OCI-LY1 (cell line): ENCODE data around the gene RALGPS1.

ENCODE experiments used
- H2AFZ ChIP-seq: fragments of 200-600 bp; sonication (generic), shearing (Covaris generic); 2 replicates; pipeline ENCODE4 v1.6.0; 2014; ENCODE audit warnings: antibody characterized with exemption, mild to moderate bottlenecking, low read length
- H3F3A ChIP-seq: fragments of 200-600 bp; sonication (generic), shearing (Covaris generic); 2 replicates; pipeline ENCODE4 v1.6.0; 2014; ENCODE audit warnings: mild to moderate bottlenecking, antibody characterized with exemption, low read length, moderate library complexity; ENCODE audit not compliant: insufficient read depth
- H3K27ac ChIP-seq: fragments of 200-600 bp; sonication (generic); 2 replicates; pipeline ENCODE4 v1.5.1; 2014; ENCODE audit warnings: low read length, mixed run types, mild to moderate bottlenecking, low read depth; ENCODE audit not compliant: poor library complexity, severe bottlenecking
- H3K27me3 ChIP-seq: fragments of 200-600 bp; sonication (generic); 2 replicates; pipeline ENCODE4 v1.6.0; 2014; ENCODE audit warnings: antibody characterized with exemption, mild to moderate bottlenecking, low read length, moderate library complexity; ENCODE audit not compliant: insufficient read depth
- H3K36me3 ChIP-seq: fragments of 200-600 bp; sonication (generic); 2 replicates; pipeline ENCODE4 v1.6.1; 2014; ENCODE audit warnings: mild to moderate bottlenecking, antibody characterized with exemption, low read length, moderate library complexity, mixed read lengths; ENCODE audit not compliant: insufficient read depth
- H3K4me1 ChIP-seq: fragments of 200-600 bp; sonication (generic); 2 replicates; pipeline ENCODE4 v1.5.1; 2014; ENCODE audit warnings: mild to moderate bottlenecking, low read length, moderate library complexity; ENCODE audit not compliant: insufficient read depth, severe bottlenecking
- H3K4me2 ChIP-seq: fragments of 200-600 bp; sonication (generic), shearing (Covaris generic); 2 replicates; pipeline ENCODE4 v1.6.1; 2014; ENCODE audit warnings: low read length
- H3K4me3 ChIP-seq: fragments of 200-600 bp; sonication (generic); 2 replicates; pipeline ENCODE4 v1.5.1; 2014; ENCODE audit warnings: low read length, low read depth, mild to moderate bottlenecking, mixed read lengths; ENCODE audit not compliant: poor library complexity, severe bottlenecking
- H3K79me2 ChIP-seq: fragments of 200-600 bp; shearing (Covaris generic); 2 replicates; pipeline ENCODE4 v1.6.1; 2016; ENCODE audit warnings: mixed run types, low read length, mixed read lengths; ENCODE audit not compliant: insufficient read depth
- H3K9ac ChIP-seq: fragments of 200-600 bp; sonication (generic), shearing (Covaris generic); 2 replicates; pipeline ENCODE4 v1.6.1; 2014; ENCODE audit warnings: mild to moderate bottlenecking, low read length, mixed read lengths
- H3K9me2 ChIP-seq: fragments of 200-600 bp; sonication (generic), shearing (Covaris generic); 2 replicates; pipeline ENCODE4 v1.6.1; 2014; ENCODE audit warnings: low read depth, mild to moderate bottlenecking, low read length, mixed read lengths
- H3K9me3 ChIP-seq: fragments of 200-600 bp; shearing (Covaris generic); 2 replicates; pipeline ENCODE4 v1.6.1; 2014; ENCODE audit warnings: low read length, mixed read lengths
- H4K20me1 ChIP-seq: fragments of 200-600 bp; sonication (generic), shearing (Covaris generic); 2 replicates; pipeline ENCODE4 v1.6.0; 2016; ENCODE audit warnings: mild to moderate bottlenecking, low read length; ENCODE audit not compliant: insufficient read depth
- EZH2 ChIP-seq: fragments of 200-600 bp; sonication (generic), shearing (Covaris generic); IDR thresholded peaks from 2 replicates; pipeline ENCODE4 v1.8.0; 2017; ENCODE audit warnings: borderline replicate concordance, mixed run types, mild to moderate bottlenecking, antibody characterized with exemption, low read length, moderate library complexity, mixed read lengths
- TF ChIP-seq, protein P1 (sequence below): fragments of 200-600 bp; sonication (generic), shearing (Covaris generic); IDR thresholded peaks from 2 replicates; pipeline ENCODE4 v1.5.1; 2017; ENCODE audit warnings: mild to moderate bottlenecking, antibody characterized with exemption, low read length, moderate library complexity, mixed read lengths

RALGPS1 gene

DNA sequence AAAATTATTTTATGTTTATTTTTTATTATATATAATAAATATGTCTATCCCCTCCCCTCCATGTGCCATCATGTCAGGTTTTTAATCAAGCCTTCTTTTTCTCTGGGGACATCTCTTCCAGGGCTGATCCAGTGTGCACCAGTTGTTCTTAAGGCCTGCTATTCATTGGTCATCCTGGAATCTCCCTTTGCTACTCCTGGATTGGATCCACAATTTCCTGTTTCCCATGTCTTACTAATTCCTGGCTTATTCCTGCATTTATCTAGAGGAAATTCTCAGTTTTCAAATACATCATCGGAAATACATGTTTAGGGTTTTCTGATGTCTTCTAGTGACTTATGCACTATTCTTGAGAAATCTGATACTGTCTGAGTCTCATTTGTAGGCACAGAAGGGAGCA is 151.0 kb downstream of the RALGPS1 start:
- H3K27ac ChIP-seq: no peak overlapping the region
- H3K4me3 ChIP-seq: no peak overlapping the region
- H2AFZ ChIP-seq: no peak overlapping the region
- H3K4me2 ChIP-seq: no peak overlapping the region
- H3K9me2 ChIP-seq: no peaks in the 10 kb centered on the region
- H3K9me3 ChIP-seq: no peaks in the 10 kb centered on the region
- H3F3A ChIP-seq: no peaks in the 10 kb centered on the region
- H3K9ac ChIP-seq: no peak overlapping the region
- no peaks in the 10 kb centered on the region for H3K36me3 ChIP-seq
- TF ChIP-seq EZH2: no peak
- TF ChIP-seq, protein P1, sequence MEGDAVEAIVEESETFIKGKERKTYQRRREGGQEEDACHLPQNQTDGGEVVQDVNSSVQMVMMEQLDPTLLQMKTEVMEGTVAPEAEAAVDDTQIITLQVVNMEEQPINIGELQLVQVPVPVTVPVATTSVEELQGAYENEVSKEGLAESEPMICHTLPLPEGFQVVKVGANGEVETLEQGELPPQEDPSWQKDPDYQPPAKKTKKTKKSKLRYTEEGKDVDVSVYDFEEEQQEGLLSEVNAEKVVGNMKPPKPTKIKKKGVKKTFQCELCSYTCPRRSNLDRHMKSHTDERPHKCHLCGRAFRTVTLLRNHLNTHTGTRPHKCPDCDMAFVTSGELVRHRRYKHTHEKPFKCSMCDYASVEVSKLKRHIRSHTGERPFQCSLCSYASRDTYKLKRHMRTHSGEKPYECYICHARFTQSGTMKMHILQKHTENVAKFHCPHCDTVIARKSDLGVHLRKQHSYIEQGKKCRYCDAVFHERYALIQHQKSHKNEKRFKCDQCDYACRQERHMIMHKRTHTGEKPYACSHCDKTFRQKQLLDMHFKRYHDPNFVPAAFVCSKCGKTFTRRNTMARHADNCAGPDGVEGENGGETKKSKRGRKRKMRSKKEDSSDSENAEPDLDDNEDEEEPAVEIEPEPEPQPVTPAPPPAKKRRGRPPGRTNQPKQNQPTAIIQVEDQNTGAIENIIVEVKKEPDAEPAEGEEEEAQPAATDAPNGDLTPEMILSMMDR: no peak
- no peaks in the 10 kb centered on the region for H4K20me1 ChIP-seq
- H3K27me3 ChIP-seq: no peaks in the 10 kb centered on the region
- no peaks in the 10 kb centered on the region for H3K4me1 ChIP-seq
- H3K79me2 ChIP-seq: no peaks in the 10 kb centered on the region

DNA sequence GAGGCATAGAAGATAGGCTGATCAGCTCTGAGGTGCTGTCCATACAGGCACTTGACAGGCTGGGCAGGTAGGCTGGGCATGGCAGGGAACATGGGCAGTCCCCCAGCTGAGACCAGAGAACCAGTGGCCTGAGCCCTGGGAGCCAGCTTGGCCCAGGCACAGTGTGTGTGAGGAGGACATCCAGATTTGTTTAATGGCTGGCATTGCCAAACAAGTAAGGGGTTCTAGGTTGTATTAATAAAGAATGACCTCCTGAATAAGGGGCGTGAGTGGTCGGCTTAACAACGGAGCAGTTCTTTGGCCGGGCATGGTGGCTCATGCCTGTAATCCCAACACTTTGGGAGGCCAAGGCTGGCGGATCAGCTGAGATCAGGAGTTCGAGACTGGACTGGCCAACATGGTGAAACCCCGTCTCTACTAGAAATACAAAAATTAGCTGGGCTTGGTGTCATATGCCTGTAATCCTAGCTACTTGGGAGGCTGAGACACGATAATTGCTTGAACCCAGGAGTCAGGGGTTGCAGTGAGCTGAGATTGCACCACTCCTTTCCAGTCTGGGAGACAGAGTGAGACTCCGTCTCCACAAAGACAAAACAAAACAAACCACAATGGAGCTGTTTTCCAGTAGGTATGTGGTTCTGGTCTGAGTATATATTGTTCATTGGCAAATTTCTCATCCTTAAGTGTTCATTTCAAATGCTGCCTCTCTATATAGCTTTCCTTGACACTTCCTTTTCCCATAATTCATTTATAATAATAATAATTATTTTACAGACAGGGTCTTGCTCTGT is 151.7 kb downstream of the RALGPS1 start:
- no peaks in the 10 kb centered on the region for H3K36me3 ChIP-seq
- no peak overlapping the region for H3K9ac ChIP-seq
- H3K9me3 ChIP-seq: peaks cover 2% of the 10 kb centered on the region; the same call in 1 of the 2 replicates
- H2AFZ ChIP-seq: no peak overlapping the region
- H3K27me3 ChIP-seq: no peaks in the 10 kb centered on the region
- no peak for TF ChIP-seq EZH2
- TF ChIP-seq, protein P1: no peak
- no peaks in the 10 kb centered on the region for H3F3A ChIP-seq
- H4K20me1 ChIP-seq: no peaks in the 10 kb centered on the region
- no peak overlapping the region for H3K27ac ChIP-seq
- H3K4me1 ChIP-seq: no peaks in the 10 kb centered on the region
- H3K4me3 ChIP-seq: no peak overlapping the region
- no peak overlapping the region for H3K4me2 ChIP-seq
- H3K79me2 ChIP-seq: no peaks in the 10 kb centered on the region
- no peaks in the 10 kb centered on the region for H3K9me2 ChIP-seq

DNA sequence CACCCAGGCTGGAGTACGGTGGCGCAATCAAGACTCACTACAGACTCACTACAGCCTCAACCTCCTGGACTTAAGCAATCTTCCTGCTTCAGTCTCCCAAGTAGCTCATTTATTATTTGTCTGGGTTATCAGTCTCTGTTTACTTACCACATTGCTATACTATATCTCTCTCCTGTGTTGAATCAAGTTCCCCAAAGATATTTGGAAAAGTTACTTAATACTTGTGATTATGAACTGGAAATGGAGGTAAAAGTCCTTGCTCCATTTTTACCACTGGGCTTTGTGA is 152.2 kb downstream of the RALGPS1 start:
- H4K20me1 ChIP-seq: no peaks in the 10 kb centered on the region
- TF ChIP-seq EZH2: no peak
- TF ChIP-seq, protein P1: no peak
- no peaks in the 10 kb centered on the region for H3F3A ChIP-seq
- no peak overlapping the region for H2AFZ ChIP-seq
- H3K4me3 ChIP-seq: no peak overlapping the region
- no peaks in the 10 kb centered on the region for H3K9me2 ChIP-seq
- no peak overlapping the region for H3K4me2 ChIP-seq
- H3K79me2 ChIP-seq: no peaks in the 10 kb centered on the region
- no peak overlapping the region for H3K27ac ChIP-seq
- H3K9ac ChIP-seq: no peak overlapping the region
- no peaks in the 10 kb centered on the region for H3K4me1 ChIP-seq
- no peaks in the 10 kb centered on the region for H3K36me3 ChIP-seq
- peaks cover 3% of the 10 kb centered on the region; the same call in 1 of the 2 replicates for H3K9me3 ChIP-seq
- H3K27me3 ChIP-seq: no peaks in the 10 kb centered on the region
